K562 (cell line): ENCODE measurements around the gene ZCCHC9.

ENCODE experiments used
- ADNP ChIP-seq: fragments of 200-800 bp; sonication (Bioruptor generic); IDR thresholded peaks from 2 replicates; pipeline ENCODE4 v1.6.1; 2016; ENCODE audit warnings: missing genetic modification characterization, missing compliant biosample characterization
- CBX2 ChIP-seq: fragments of 200-600 bp; sonication (generic); IDR thresholded peaks from one replicate; pipeline ENCODE4 v1.6.1; 2012; ENCODE audit warnings: mild to moderate bottlenecking, low read length, inconsistent platforms; ENCODE audit not compliant: insufficient read depth, poor library complexity, severe bottlenecking
- CHD2 ChIP-seq: IDR thresholded peaks from 2 replicates; pipeline ENCODE4 v1.6.1; 2011; ENCODE audit warnings: low read depth, low read length
- CTCF ChIP-seq, 3 experiments: IDR thresholded peaks in 2 of 3; conservative IDR thresholded peaks in 1 of 3; 2 replicates each; pipeline ENCODE4 v1.5.1; 2011 to 2012; ENCODE audit warnings: low read length in 3 of 3, mild to moderate bottlenecking in 3 of 3, control low read depth in 2 of 3, improper control_type of control experiment in 1 of 3, inconsistent platforms in 1 of 3, low read depth in 1 of 3, mixed read lengths in 1 of 3, moderate library complexity in 1 of 3; ENCODE audit not compliant: insufficient read depth in 2 of 3
- RNF219 ChIP-seq: fragments of 250-450 bp; sonication (Bioruptor Pico); IDR thresholded peaks from 2 replicates; pipeline ENCODE4 v1.5.0; 2022; ENCODE audit warnings: mild to moderate bottlenecking
- TBP ChIP-seq: optimal IDR thresholded peaks from 2 replicates; pipeline ENCODE3; 2011; ENCODE audit warnings: low read depth, low read length, improper control_type of control experiment
- TCF3 ChIP-seq: sonication (generic); formaldehyde crosslinking; IDR thresholded peaks from 2 replicates; pipeline ENCODE4 v1.4.0; 2020; ENCODE audit warnings: mild to moderate bottlenecking, missing genetic modification reagents
- ZNF354B ChIP-seq: fragments of 250-450 bp; sonication (Bioruptor Pico); IDR thresholded peaks from 2 replicates; pipeline ENCODE4 v1.4.0; 2020

- TF ChIP-seq CHD2 (no peak), CBX2 (no peak), CTCF (IDR thresholded peaks at IDR 0.05 in 2 of 3, conservative IDR thresholded peaks at IDR 0.05 in 1 of 3; ENCODE audit: insufficient read depth in 2 of 3, low read depth in 1 of 3, low read length in 3 of 3) (no peak), TCF3 (no peak), TBP (no peak), RNF219 (CRISPR knock-in tag) (no peak), ADNP (tag) (no peak), ZNF354B (CRISPR knock-in tag) (no peak)
Observed at GRCh38 chr5:81297531-81297930, 3.9 kb upstream of the ZCCHC9 start.
